IMR-90 (cell line): ENCODE data around the gene ABCA2. TPM values are rescaled to one million over a fixed set of nuclear protein-coding genes. Genes with fewer than 3 reads are reported as not detected.

ENCODE experiments used
- ATAC-seq: fragments of 200-7000 bp; cut with Tn5 transposase; 2 replicates; pipeline ENCODE4 v1.9.1; 2020; ENCODE audit warnings: low read depth, mild to moderate bottlenecking, moderate library complexity
- BruUV-seq: library from RNA; stranded (reverse); fragments of 400-500 nt; replicated peaks from 2 replicates; lab custom pipeline; 2021; lab: Mats Ljungman, UMichigan
- CTCF ChIA-PET: fragments of 300-600 bp; formaldehyde crosslinking; extraction: SDS; loops from one replicate; lab custom pipeline; 2021; ENCODE audit warnings: antibody characterized with exemption; lab: Yijun Ruan, JAX
- POLR2A ChIA-PET: fragments of 300-600 bp; sonication (Branson Sonifier 250); formaldehyde crosslinking; loops from one replicate; lab custom pipeline; 2022; ENCODE audit warnings: antibody characterized with exemption; ENCODE audit not compliant: unreplicated experiment; lab: Charles Lee
- DNase-seq: peaks from one replicate; pipeline ENCODE4 v3.0.0; 2013
- H2AFZ ChIP-seq: replicated peaks from 2 replicates; pipeline ENCODE3; 2013; ENCODE audit warnings: low read length, mild to moderate bottlenecking; ENCODE audit not compliant: poor library complexity
- H2AK5ac ChIP-seq: 2 replicates; pipeline ENCODE4 v1.6.1; 2013; ENCODE audit warnings: low read depth, low read length, inconsistent platforms
- H2AK9ac ChIP-seq: replicated peaks from 2 replicates; pipeline ENCODE3; 2013; ENCODE audit warnings: mild to moderate bottlenecking, low read depth, low read length, moderate library complexity; ENCODE audit not compliant: poor library complexity
- H2BK120ac ChIP-seq: 2 replicates; pipeline ENCODE4 v1.6.1; 2013; ENCODE audit warnings: low read depth, low read length, inconsistent platforms
- H2BK15ac ChIP-seq: 3 replicates; pipeline ENCODE4 v1.6.1; 2013; ENCODE audit warnings: low read depth, low read length, inconsistent platforms
- H2BK20ac ChIP-seq: 2 replicates; pipeline ENCODE4 v1.6.1; 2013; ENCODE audit warnings: low read depth, mild to moderate bottlenecking, inconsistent platforms, low read length, moderate library complexity
- H2BK5ac ChIP-seq: 2 replicates; pipeline ENCODE4 v1.6.1; 2013; ENCODE audit warnings: mild to moderate bottlenecking, low read depth, low read length, inconsistent platforms; ENCODE audit not compliant: poor library complexity, severe bottlenecking
- H3K14ac ChIP-seq: replicated peaks from 2 replicates; pipeline ENCODE4 v1.6.1; 2013; ENCODE audit warnings: low read depth, low read length, inconsistent platforms
- H3K18ac ChIP-seq: 2 replicates; pipeline ENCODE4 v1.6.1; 2013; ENCODE audit warnings: low read depth, low read length, control low read depth
- H3K23ac ChIP-seq: 2 replicates; pipeline ENCODE4 v1.6.1; 2013; ENCODE audit warnings: low read depth, low read length, inconsistent platforms
- H3K27ac ChIP-seq: 2 replicates; pipeline ENCODE4 v1.5.1; 2013; ENCODE audit warnings: mild to moderate bottlenecking, control low read depth, low read length; ENCODE audit not compliant: insufficient read depth
- H3K27me3 ChIP-seq: 2 replicates; pipeline ENCODE4 v1.6.1; 2013; ENCODE audit warnings: low read length; ENCODE audit not compliant: control insufficient read depth, insufficient read depth
- H3K36me3 ChIP-seq: 2 replicates; pipeline ENCODE4 v1.6.1; 2013; ENCODE audit warnings: low read length, mixed read lengths; ENCODE audit not compliant: control insufficient read depth, insufficient read depth
- H3K4ac ChIP-seq: 2 replicates; pipeline ENCODE4 v1.6.1; 2013; ENCODE audit warnings: low read depth, low read length, inconsistent platforms
- H3K4me1 ChIP-seq: 2 replicates; pipeline ENCODE4 v1.6.1; 2013; ENCODE audit warnings: low read length, mixed read lengths; ENCODE audit not compliant: control insufficient read depth, insufficient read depth
- H3K4me2 ChIP-seq: 2 replicates; pipeline ENCODE4 v1.6.1; 2013; ENCODE audit warnings: low read depth, mild to moderate bottlenecking, control low read depth, low read length, moderate library complexity
- H3K4me3 ChIP-seq: 2 replicates; pipeline ENCODE4 v1.5.1; 2013; ENCODE audit warnings: low read depth, mild to moderate bottlenecking, control low read depth, low read length, moderate library complexity; ENCODE audit not compliant: insufficient read depth
- H3K56ac ChIP-seq: 2 replicates; pipeline ENCODE4 v1.6.1; 2013; ENCODE audit warnings: low read length, inconsistent platforms; ENCODE audit not compliant: insufficient read depth; ENCODE audit errors: extremely low read depth
- H3K79me1 ChIP-seq, 2 experiments: 2 replicates each; pipeline ENCODE4 v1.6.1; 2013; ENCODE audit warnings: low read length in 2 of 2, inconsistent platforms in 1 of 2, low read depth in 1 of 2
- H3K9ac ChIP-seq: 2 replicates; pipeline ENCODE4 v1.6.1; 2013; ENCODE audit warnings: low read depth, low read length, control low read depth
- H3K9me1 ChIP-seq: 2 replicates; pipeline ENCODE4 v1.6.1; 2013; ENCODE audit warnings: low read length, inconsistent platforms; ENCODE audit not compliant: insufficient read depth
- H3K9me3 ChIP-seq: 2 replicates; pipeline ENCODE4 v1.6.1; 2013; ENCODE audit warnings: low read length; ENCODE audit not compliant: control insufficient read depth, insufficient read depth
- H4K20me1 ChIP-seq: 2 replicates; pipeline ENCODE4 v1.6.1; 2013; ENCODE audit warnings: low read length, inconsistent platforms; ENCODE audit not compliant: insufficient read depth
- H4K5ac ChIP-seq: 2 replicates; pipeline ENCODE4 v1.6.1; 2013; ENCODE audit warnings: mild to moderate bottlenecking, low read depth, low read length, control low read depth
- H4K8ac ChIP-seq, 2 experiments: 2 replicates each; pipeline ENCODE4 v1.6.1; 2013; ENCODE audit warnings: low read depth in 2 of 2, low read length in 2 of 2, control low read depth in 1 of 2, inconsistent platforms in 1 of 2
- H4K91ac ChIP-seq: 2 replicates; pipeline ENCODE4 v1.6.1; 2013; ENCODE audit warnings: low read depth, low read length, inconsistent platforms; ENCODE audit not compliant: insufficient read depth
- BHLHE40 ChIP-seq: fragments of 150-350 bp; IDR thresholded peaks from 2 replicates; pipeline ENCODE4 v1.6.1; 2016; ENCODE audit warnings: mild to moderate bottlenecking, low read depth, low read length
- CEBPB ChIP-seq: IDR thresholded peaks from 2 replicates; pipeline ENCODE4 v1.6.1; 2012; ENCODE audit warnings: low read depth, low read length, improper control_type of control experiment
- CHD1 ChIP-seq: IDR thresholded peaks from 2 replicates; pipeline ENCODE4 v1.6.1; 2012; ENCODE audit warnings: low read depth, low read length, improper control_type of control experiment
- FOS ChIP-seq: fragments of 150-350 bp; IDR thresholded peaks from 2 replicates; pipeline ENCODE4 v1.6.1; 2016; ENCODE audit warnings: low read depth, low read length
- MAFK ChIP-seq: IDR thresholded peaks from 2 replicates; pipeline ENCODE4 v1.6.1; 2012; ENCODE audit warnings: low read depth, low read length, improper control_type of control experiment
- MAZ ChIP-seq: IDR thresholded peaks from 2 replicates; pipeline ENCODE4 v1.6.1; 2012; ENCODE audit warnings: low read depth, mild to moderate bottlenecking, low read length, improper control_type of control experiment, moderate library complexity, borderline replicate concordance
- MXI1 ChIP-seq: IDR thresholded peaks from 2 replicates; pipeline ENCODE4 v1.6.1; 2012; ENCODE audit warnings: low read depth, mild to moderate bottlenecking, low read length, moderate library complexity, borderline replicate concordance
- NFE2L2 ChIP-seq: fragments of 150-350 bp; IDR thresholded peaks from 2 replicates; pipeline ENCODE4 v1.6.1; 2016; ENCODE audit warnings: low read depth, mild to moderate bottlenecking, low read length
- POLR2A ChIP-seq: IDR thresholded peaks from 2 replicates; pipeline ENCODE4 v1.6.1; 2012; ENCODE audit warnings: mild to moderate bottlenecking, low read depth, low read length
- RAD21 ChIP-seq: IDR thresholded peaks from 2 replicates; pipeline ENCODE4 v1.6.1; 2012; ENCODE audit warnings: low read length, improper control_type of control experiment
- RCOR1 ChIP-seq: IDR thresholded peaks from 2 replicates; pipeline ENCODE4 v1.6.1; 2012; ENCODE audit warnings: mild to moderate bottlenecking, low read length, improper control_type of control experiment; ENCODE audit not compliant: insufficient replicate concordance
- RFX5 ChIP-seq: IDR thresholded peaks from 2 replicates; pipeline ENCODE4 v1.8.0; 2012; ENCODE audit warnings: low read depth, mild to moderate bottlenecking, low read length, moderate library complexity
- SMC3 ChIP-seq: fragments of 150-350 bp; IDR thresholded peaks from 2 replicates; pipeline ENCODE4 v1.6.1; 2016; ENCODE audit warnings: low read depth, mild to moderate bottlenecking, antibody characterized with exemption, low read length, moderate library complexity
- WGBS, 2 experiments: methylation state at CpG; one replicate each; pipeline versions ENCODE4 v1.1.5 to v1.1.7; 2013; ENCODE audit warnings: missing lambda C conversion rate in 2 of 2; ENCODE audit not compliant: insufficient read length in 1 of 2; ENCODE audit errors: extremely low coverage in 2 of 2; 5-methylcytosine and 5-hydroxymethylcytosine counted together
- dilution Hi-C: fragments of 300-500 bp; cut with HindIII; formaldehyde crosslinking; loops from one replicate; pipeline ENCODE4 v1.14.3; 2018; ENCODE audit warnings: low sequenced_read_pairs; ENCODE audit not compliant: unreplicated experiment
- in situ Hi-C: fragments of 300-500 bp; cut with MboI; formaldehyde crosslinking; loops from 3 replicates; pipeline ENCODE4 v1.14.3; 2019; ENCODE audit warnings: low sequenced_read_pairs, inconsistent platforms, mixed read lengths
- intact Hi-C: fragments of 100-400 bp; cut with micrococcal nuclease; formaldehyde crosslinking; loops from 2 replicates; pipeline ENCODE4 v1.10.0; 2022
- polyA plus RNA-seq, 3 experiments: library from polyadenylated mRNA; depleted of rRNA; stranded (reverse); fragments of >200 nt; gene quantifications; 2 replicates each; pipeline ENCODE4 v1.2.3, GENCODE V29; 2012; ENCODE audit warnings: low replicate concordance in 1 of 3
- total RNA-seq: library from RNA; depleted of rRNA; stranded (reverse); fragments of >200 nt; gene quantifications from 2 replicates; pipeline ENCODE4 v1.2.3, GENCODE V29; 2012
- TF ChIP-seq, protein P1 (sequence below): fragments of 150-350 bp; IDR thresholded peaks from 2 replicates; pipeline ENCODE4 v1.6.1; 2016; ENCODE audit warnings: low read depth, mild to moderate bottlenecking, low read length, moderate library complexity, borderline replicate concordance
- TF ChIP-seq, protein P2 (sequence below): conservative IDR thresholded peaks from 2 replicates; pipeline ENCODE4 v1.5.1; 2012; ENCODE audit warnings: mild to moderate bottlenecking, low read depth, low read length, improper control_type of control experiment
- TF ChIP-seq, protein P3 (sequence below): fragments of 150-350 bp; IDR thresholded peaks from 2 replicates; pipeline ENCODE4 v1.6.1; 2017; ENCODE audit warnings: mild to moderate bottlenecking, antibody characterized with exemption, low read length, low read depth

The ABCA2 gene
- total and polyA plus RNA-seq, 2 of the 4 experiments (the other 2 are of a cell fraction): 3.8 to 46.0 TPM

DNA sequence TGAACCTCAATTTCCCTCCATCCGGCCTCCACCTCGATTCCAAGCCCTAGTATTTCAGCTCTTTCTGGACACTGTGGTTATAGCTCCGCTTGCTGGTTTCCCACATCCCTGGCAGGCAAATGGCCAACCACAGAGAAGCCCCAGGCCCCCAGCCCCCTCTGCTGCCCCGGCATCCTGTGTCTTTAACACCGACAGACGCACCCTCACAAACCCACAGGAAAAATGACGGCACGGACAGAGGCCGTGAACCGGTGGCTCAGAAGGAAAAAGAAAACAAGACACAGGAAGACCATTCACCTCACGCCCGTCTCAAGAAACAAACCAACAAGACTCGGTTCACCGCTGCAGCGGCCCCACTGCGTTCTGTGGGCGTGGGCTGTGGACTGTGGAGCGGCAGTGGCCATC is 30.2 kb downstream of the ABCA2 start:
- dilution Hi-C loops: no loop called here
- ATAC-seq: no peak
- no peak overlapping the region for H2BK20ac ChIP-seq
- POLR2A ChIA-PET: no interaction called here
- H3K27ac ChIP-seq: no peak overlapping the region
- peaks cover 5% of the 10 kb centered on the region; the same call in 1 of the 2 replicates for H3K36me3 ChIP-seq
- H2AFZ ChIP-seq: no peak overlapping the region
- H3K4me2 ChIP-seq: no peak overlapping the region
- CTCF ChIA-PET: interaction anchor here (1.0 kb wide), 1 partner anchor 50 kb away, joined by 3 read pairs; no protein-coding TSS in a partner anchor
- H4K20me1 ChIP-seq: no peaks in the 10 kb centered on the region; the same call in 1 of the 2 replicates
- no peak overlapping the region for H2AK9ac ChIP-seq
- H4K91ac ChIP-seq: no peak overlapping the region
- WGBS, 2 experiments: 53% methylated on average over 8 of the region's 18 CpGs; no CpG with 5 or more reads in 1 of the 2 experiments
- no peak overlapping the region for H3K23ac ChIP-seq
- no peaks in the 10 kb centered on the region for H3K27me3 ChIP-seq
- H3K4me3 ChIP-seq: no peak overlapping the region
- H4K5ac ChIP-seq: no peak overlapping the region; the same call in 1 of the 2 replicates
- H3K4ac ChIP-seq: peak overlapping the region; percentile 80
- no TSS peak for BruUV-seq
- H3K9me1 ChIP-seq: peaks cover 8% of the 10 kb centered on the region
- H4K8ac ChIP-seq: peak overlapping the region in 1 of 2 experiments; percentile 2; a peak in 1 of 4 replicates
- in situ Hi-C loops: no loop called here
- no peak overlapping the region for H3K56ac ChIP-seq
- intact Hi-C loops: no loop called here
- TF ChIP-seq RCOR1 (no peak), POLR2A (no peak), MAFK (no peak), SMC3 (no peak), FOS (no peak), CHD1 (no peak), MXI1 (no peak), CEBPB (no peak), RFX5 (no peak), NFE2L2 (no peak), MAZ (no peak), RAD21 (no peak), BHLHE40 (no peak)
- TF ChIP-seq, protein P1, sequence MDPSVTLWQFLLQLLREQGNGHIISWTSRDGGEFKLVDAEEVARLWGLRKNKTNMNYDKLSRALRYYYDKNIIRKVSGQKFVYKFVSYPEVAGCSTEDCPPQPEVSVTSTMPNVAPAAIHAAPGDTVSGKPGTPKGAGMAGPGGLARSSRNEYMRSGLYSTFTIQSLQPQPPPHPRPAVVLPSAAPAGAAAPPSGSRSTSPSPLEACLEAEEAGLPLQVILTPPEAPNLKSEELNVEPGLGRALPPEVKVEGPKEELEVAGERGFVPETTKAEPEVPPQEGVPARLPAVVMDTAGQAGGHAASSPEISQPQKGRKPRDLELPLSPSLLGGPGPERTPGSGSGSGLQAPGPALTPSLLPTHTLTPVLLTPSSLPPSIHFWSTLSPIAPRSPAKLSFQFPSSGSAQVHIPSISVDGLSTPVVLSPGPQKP: no peak
- TF ChIP-seq, protein P2, sequence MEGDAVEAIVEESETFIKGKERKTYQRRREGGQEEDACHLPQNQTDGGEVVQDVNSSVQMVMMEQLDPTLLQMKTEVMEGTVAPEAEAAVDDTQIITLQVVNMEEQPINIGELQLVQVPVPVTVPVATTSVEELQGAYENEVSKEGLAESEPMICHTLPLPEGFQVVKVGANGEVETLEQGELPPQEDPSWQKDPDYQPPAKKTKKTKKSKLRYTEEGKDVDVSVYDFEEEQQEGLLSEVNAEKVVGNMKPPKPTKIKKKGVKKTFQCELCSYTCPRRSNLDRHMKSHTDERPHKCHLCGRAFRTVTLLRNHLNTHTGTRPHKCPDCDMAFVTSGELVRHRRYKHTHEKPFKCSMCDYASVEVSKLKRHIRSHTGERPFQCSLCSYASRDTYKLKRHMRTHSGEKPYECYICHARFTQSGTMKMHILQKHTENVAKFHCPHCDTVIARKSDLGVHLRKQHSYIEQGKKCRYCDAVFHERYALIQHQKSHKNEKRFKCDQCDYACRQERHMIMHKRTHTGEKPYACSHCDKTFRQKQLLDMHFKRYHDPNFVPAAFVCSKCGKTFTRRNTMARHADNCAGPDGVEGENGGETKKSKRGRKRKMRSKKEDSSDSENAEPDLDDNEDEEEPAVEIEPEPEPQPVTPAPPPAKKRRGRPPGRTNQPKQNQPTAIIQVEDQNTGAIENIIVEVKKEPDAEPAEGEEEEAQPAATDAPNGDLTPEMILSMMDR: no peak
- TF ChIP-seq, protein P3, sequence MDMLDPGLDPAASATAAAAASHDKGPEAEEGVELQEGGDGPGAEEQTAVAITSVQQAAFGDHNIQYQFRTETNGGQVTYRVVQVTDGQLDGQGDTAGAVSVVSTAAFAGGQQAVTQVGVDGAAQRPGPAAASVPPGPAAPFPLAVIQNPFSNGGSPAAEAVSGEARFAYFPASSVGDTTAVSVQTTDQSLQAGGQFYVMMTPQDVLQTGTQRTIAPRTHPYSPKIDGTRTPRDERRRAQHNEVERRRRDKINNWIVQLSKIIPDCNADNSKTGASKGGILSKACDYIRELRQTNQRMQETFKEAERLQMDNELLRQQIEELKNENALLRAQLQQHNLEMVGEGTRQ: no peak
- H2BK15ac ChIP-seq: no peak overlapping the region
- H3K9ac ChIP-seq: no peak overlapping the region
- no peak for DNase-seq
- H3K79me1 ChIP-seq: peaks cover 2 to 12% of the 10 kb centered on the region in 2 experiments; a peak in 3 of 4 replicates
- H2BK5ac ChIP-seq: no peak overlapping the region
- no peak overlapping the region for H3K18ac ChIP-seq
- H2BK120ac ChIP-seq: no peak overlapping the region
- H3K9me3 ChIP-seq: no peaks in the 10 kb centered on the region
- H3K4me1 ChIP-seq: peaks cover 21% of the 10 kb centered on the region
- H2AK5ac ChIP-seq: no peak overlapping the region; the same call in 1 of the 2 replicates
- H3K14ac ChIP-seq: no peak overlapping the region
